ENCODE data around the gene MAST4. TPM values are rescaled to one million over a fixed set of nuclear protein-coding genes. Genes with fewer than 3 reads are reported as not detected.
A peak's percentile ranks its signal among the peaks of the same experiment; 100 is the strongest.

MAST4 gene
- total and polyA plus RNA-seq, 2 donors from 2014 or later = 27.3 to 31.4 TPM

- FAIRE-seq (no peak), DNase-seq (no peak)
- no peak overlapping the region for H3K4me3 ChIP-seq (ENCODE audit: low read length in 3 of 3)
- intact Hi-C loops (cut with DNase I) = no loop called here
- H3K36me3 ChIP-seq (ENCODE audit: control insufficient read depth in 2 of 3, insufficient read depth in 3 of 3, low read length in 3 of 3) = no peaks in the 10 kb centered on the region
- no peaks in the 10 kb centered on the region for H3K9me3 ChIP-seq (ENCODE audit: control insufficient read depth in 2 of 3, insufficient read depth in 1 of 3, low read length in 3 of 3)
- no peak for TF ChIP-seq CTCF (IDR thresholded peaks at IDR 0.05; ENCODE audit: borderline replicate concordance, extremely low read depth, insufficient read depth)
- H3K9ac ChIP-seq (ENCODE audit: low read length in 3 of 3) = no peak overlapping the region
- H3K27me3 ChIP-seq (ENCODE audit: control insufficient read depth, insufficient read depth, low read length) = no peaks in the 10 kb centered on the region
- no peak overlapping the region for H3K27ac ChIP-seq (ENCODE audit: low read depth in 2 of 2, low read length in 2 of 2)
- no peaks in the 10 kb centered on the region for H3K4me1 ChIP-seq (ENCODE audit: control insufficient read depth in 2 of 3, insufficient read depth in 2 of 3, low read depth in 1 of 3, low read length in 3 of 3)
Measured at GRCh38 chr5:66991746-66992145, 395.6 kb downstream of the MAST4 start.

- no peak for TF ChIP-seq CTCF (IDR thresholded peaks at IDR 0.05; ENCODE audit: borderline replicate concordance, extremely low read depth, insufficient read depth)
- intact Hi-C loops (cut with DNase I) = no loop called here
- Histone ChIP-seq H3K27ac (ENCODE audit: low read depth in 2 of 2, low read length in 2 of 2) (no peak overlapping the region), H3K4me3 (ENCODE audit: low read length in 3 of 3) (no peak overlapping the region), H3K9me3 (ENCODE audit: control insufficient read depth in 2 of 3, insufficient read depth in 1 of 3, low read length in 3 of 3) (no peaks in the 10 kb centered on the region), H3K27me3 (ENCODE audit: control insufficient read depth, insufficient read depth, low read length) (no peaks in the 10 kb centered on the region), H3K4me1 (ENCODE audit: control insufficient read depth in 2 of 3, insufficient read depth in 2 of 3, low read depth in 1 of 3, low read length in 3 of 3) (no peaks in the 10 kb centered on the region), H3K36me3 (ENCODE audit: control insufficient read depth in 2 of 3, insufficient read depth in 3 of 3, low read length in 3 of 3) (no peaks in the 10 kb centered on the region), H3K9ac (ENCODE audit: low read length in 3 of 3) (no peak overlapping the region)
- no peak for DNase-seq
- no peak for FAIRE-seq
Measured at GRCh38 chr5:66992547-66992946, 396.4 kb downstream of the MAST4 start.

GRCh38 chr5:66993448-66993847 lies 397.3 kb downstream of the MAST4 start:
- Histone ChIP-seq H3K9ac (ENCODE audit: low read length in 3 of 3) (no peak overlapping the region), H3K4me1 (ENCODE audit: control insufficient read depth in 2 of 3, insufficient read depth in 2 of 3, low read depth in 1 of 3, low read length in 3 of 3) (no peaks in the 10 kb centered on the region), H3K27me3 (ENCODE audit: control insufficient read depth, insufficient read depth, low read length) (no peaks in the 10 kb centered on the region), H3K27ac (ENCODE audit: low read depth in 2 of 2, low read length in 2 of 2) (no peak overlapping the region), H3K36me3 (ENCODE audit: control insufficient read depth in 2 of 3, insufficient read depth in 3 of 3, low read length in 3 of 3) (no peaks in the 10 kb centered on the region), H3K9me3 (ENCODE audit: control insufficient read depth in 2 of 3, insufficient read depth in 1 of 3, low read length in 3 of 3) (no peaks in the 10 kb centered on the region), H3K4me3 (ENCODE audit: low read length in 3 of 3) (no peak overlapping the region)
- intact Hi-C loops (cut with DNase I) = no loop called here
- peak in 3 of 5 donors; percentile 23 to 53 (median 37) for DNase-seq
- TF ChIP-seq CTCF (IDR thresholded peaks at IDR 0.05; ENCODE audit: borderline replicate concordance, extremely low read depth, insufficient read depth) = no peak
- no peak for FAIRE-seq

- intact Hi-C loops (cut with DNase I) = no loop called here
- Histone ChIP-seq H3K27me3 (ENCODE audit: control insufficient read depth, insufficient read depth, low read length) (no peaks in the 10 kb centered on the region), H3K4me3 (ENCODE audit: low read length in 3 of 3) (no peak overlapping the region), H3K36me3 (ENCODE audit: control insufficient read depth in 2 of 3, insufficient read depth in 3 of 3, low read length in 3 of 3) (no peaks in the 10 kb centered on the region), H3K4me1 (ENCODE audit: control insufficient read depth in 2 of 3, insufficient read depth in 2 of 3, low read depth in 1 of 3, low read length in 3 of 3) (no peaks in the 10 kb centered on the region), H3K9me3 (ENCODE audit: control insufficient read depth in 2 of 3, insufficient read depth in 1 of 3, low read length in 3 of 3) (no peaks in the 10 kb centered on the region), H3K27ac (ENCODE audit: low read depth in 2 of 2, low read length in 2 of 2) (no peak overlapping the region), H3K9ac (ENCODE audit: low read length in 3 of 3) (no peak overlapping the region)
- TF ChIP-seq CTCF (IDR thresholded peaks at IDR 0.05; ENCODE audit: borderline replicate concordance, extremely low read depth, insufficient read depth) = no peak
- DNase-seq (no peak), FAIRE-seq (no peak)
Measured at GRCh38 chr5:66993882-66994281, 397.7 kb downstream of the MAST4 start.
